Stimulated activated CD4-positive, alpha-beta T cell treated with anti-CD3 and anti-CD28 coated beads, Interleukin-15, amount 100 ng/mL, for 48 hours (primary cell): ENCODE measurements around the gene PPP1R15B.

Experiments used
- DNase-seq, 2 donors: peaks; one replicate each; pipeline ENCODE4 v3.0.0-alpha.2; 2020; ENCODE audit warnings: low read depth in 2 of 2

The PPP1R15B gene

DNA sequence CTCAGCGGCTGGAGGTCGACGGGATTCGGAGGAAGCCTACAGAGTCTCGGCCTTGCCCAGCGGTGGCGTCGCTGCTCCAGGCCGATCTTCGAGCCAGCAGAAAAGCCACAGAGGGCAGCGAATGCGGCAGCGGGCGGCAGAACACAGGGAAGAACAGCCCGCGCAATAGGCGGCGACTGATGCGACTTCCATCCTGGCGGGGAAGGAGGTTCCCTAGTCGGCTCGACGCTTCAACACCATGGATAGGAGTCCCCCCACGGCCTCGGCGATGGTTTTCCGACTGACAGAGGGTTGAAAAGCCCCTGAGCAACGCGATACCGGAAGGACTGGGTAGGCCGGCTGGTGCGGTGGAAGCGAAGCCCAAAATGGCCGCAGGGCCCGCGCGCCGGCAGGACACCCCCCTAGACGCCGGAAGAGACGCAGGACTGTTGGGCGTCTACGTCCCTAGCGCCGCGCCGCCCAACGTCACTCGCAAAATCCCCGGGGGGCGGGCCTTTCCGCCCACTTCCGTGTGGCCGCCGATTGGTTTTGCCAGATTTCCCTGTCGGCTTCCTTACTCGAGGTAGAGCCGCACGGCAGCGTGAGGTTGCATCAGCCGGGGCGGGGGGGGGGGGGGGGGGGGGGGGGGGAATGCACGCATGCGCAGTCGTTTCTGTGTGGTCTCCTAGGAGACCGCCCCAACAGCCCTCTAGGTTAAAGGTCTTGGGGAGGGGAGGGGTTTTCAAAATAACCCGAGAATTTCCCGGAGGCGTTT lies at the start of gene PPP1R15B:
TSS of gene PPP1R15B (minus strand) at position 367 of the 754 bp plus-strand sequence. CDS start 406 bp downstream, outside the sequence.
- DNase-seq, result peak; percentile 94 to 95

DNA sequence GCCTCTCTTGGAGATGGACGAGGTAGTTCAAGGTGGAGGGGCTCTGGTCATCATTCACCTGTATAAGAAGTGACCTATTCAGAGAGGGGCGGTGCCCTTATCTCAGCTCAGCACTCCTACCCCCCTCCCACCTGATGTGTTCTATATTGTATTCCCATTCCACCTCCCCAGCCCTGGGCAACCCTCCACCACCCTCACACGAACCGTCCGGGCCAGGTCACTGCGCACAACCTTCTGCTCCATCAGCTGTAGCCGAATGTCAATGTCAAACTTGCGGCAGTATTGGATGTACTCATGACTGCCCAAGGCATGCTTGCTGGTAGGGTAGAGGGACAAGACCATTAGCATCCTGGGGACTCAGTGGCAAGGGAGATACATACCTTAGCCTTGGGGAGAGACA lies 48.7 kb upstream of the PPP1R15B start:
- DNase-seq, result no peak

DNA sequence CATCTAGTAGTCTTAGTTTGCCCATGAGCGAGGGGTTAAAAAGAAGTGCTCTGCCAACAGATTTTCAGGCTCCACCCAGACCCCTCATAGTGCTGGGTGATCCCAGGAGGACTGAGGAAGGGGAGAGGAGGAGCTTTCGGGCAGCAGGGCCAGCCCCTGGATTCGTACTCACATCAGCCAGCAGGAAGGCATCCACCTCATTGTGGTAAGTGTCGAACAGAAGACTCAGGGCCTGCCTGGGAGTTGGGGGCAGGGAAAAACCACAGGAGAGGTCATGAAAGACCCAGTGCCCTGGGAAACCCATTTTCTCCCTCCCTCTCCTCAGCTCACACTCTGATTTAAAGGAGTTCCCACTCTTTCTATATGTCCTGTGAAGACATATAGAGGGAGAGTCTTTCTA lies 48.1 kb upstream of the PPP1R15B start:
- DNase-seq, result no peak

DNA sequence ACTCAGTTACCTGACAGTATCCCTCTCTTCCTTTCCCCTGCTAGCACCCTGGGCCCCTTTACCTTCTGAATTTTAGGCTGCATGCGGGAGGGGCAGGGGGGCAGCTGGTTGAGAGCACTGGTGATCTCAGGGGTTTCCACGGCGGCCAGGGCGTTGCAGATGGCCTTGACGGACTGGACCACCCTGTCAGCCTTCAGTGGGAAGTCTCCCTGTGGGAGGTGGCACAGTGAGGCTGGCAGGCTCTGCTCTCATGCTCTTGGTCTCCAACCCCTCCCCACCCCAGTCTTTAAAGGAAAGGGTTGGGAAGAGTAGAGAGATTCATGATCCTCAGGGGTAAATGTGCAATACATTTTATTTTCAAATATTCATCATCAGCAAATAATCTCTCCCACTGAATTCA lies 46.0 kb upstream of the PPP1R15B start:
- DNase-seq, result no peak

DNA sequence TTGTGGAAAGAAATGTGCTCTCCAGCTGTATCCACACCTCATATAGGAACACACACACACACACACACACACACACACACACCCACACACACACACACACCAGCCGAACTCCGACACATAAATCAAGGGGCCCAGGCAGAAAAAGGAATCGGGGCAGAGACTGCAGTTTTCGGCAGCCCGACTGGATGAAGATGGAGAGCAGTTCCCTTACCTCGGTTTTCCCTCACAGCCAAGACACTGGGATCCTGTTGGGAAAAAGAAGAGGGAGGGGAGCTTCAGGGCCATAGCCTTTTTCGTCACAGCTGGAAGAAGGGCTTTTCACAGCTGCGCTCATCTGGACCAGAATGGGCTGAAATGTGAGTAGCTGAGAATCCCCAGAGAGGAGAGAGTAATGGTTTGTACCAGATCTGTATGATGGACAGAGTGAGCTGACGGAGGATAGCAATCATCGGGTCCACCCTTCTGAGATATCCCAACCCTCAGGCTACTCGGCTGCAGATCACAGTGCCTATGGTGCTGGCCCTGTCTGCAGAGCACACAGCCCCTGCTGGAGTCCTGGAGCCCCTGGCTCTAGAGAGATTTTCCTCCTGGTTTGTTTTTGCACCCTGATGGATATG lies 45.3 kb upstream of the PPP1R15B start:
- DNase-seq, result no peak

DNA sequence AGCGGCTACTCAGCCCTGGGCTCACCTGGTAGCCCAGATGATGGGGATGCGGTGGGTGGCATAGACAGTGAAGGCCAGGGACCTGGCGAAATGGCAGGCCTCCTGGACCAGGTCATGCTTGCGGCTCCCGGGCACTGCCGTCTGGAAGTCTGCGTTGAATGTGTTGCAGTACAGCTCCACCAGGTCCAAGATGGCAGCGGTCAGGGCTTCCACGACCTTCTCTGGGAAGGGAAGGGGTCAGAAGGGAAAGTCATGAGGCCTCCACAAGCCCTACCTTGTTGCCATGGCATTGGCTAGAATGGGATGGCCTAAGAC lies 44.2 kb upstream of the PPP1R15B start:
- no peak for DNase-seq

DNA sequence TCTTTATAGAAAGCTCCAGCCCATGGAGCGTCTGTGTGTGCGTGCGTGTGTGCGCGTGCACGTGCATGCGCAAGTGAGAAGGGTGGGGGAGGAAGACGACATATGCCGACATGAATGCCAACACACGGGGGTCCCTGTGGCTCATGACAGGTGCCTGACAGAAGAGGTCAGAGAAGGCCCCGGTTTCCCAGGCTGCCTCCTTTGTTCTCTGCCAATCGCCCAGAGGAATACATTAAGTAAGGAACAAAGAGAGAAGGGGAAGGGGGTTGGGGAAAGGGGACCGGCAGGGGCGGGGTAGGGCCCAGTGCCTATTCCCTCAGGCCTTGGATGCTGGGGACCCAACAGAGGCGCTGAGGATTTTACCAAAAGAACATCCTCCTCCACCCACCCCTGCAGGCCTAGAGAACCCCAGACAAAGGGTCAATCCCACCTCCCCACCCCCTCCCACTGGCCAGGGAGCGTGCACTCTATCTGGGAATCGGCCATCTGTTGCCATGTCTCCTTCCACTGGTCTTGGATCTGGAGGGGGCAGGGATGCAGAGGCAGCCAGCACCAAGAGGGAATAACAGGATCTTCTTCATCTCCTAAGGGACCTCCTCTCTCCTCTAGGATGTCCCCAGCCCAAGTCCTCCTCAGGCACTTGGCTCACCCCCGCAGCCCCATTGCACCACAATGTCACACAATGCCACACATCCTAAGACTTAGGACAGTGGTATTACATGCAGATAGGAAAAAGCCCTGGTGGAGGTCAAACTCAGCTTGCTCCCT lies 43.6 kb upstream of the PPP1R15B start:
- no peak for DNase-seq

DNA sequence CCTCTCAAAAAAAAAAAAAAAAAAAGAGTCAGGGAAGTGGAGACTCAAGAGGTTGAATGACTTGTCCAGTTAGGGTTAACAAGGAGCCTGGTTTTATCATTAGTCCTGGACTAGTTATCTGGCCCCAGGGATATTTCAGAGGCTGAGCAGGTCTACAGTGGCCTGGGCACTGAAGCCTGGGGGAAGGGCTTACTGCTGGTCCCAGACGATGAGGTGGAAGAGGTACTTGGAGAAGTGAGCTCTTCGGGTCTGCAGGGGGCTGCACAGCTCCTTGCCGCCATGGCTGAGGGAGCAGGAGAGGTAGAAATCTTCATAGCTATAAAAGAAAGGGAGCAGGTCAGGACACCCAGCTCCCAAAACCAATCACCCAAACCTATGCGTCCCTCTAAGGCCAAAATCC lies 42.9 kb upstream of the PPP1R15B start:
- no peak for DNase-seq

DNA sequence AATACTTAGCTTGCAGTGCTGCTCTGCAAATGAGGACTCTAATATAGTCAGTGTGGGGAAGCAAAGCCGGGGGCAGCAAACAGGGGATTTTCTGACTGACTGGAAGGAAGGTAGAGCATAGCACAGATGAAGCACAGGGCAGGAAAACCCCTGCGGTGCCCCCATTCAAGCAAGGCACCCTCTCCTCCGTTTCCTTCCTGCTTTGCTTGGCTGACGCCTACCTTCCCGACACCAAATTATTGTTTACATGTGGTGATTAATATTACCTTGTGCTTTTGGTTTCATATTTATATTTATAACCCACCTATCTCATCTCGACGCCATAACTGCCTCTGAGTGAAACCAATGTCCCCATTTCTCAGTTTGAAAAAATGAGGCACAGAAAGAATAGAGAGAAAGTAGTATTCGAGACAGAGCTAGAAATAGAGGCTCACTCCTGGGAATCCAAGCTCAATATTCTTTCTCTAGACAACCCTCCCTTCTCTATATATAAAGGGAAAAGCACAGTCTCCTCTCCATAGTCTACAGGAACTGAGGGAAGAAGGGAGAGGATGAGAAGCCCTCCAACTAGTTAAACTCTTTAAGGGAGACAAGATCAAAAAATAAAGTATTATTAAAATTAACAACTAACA lies 41.6 kb upstream of the PPP1R15B start:
- DNase-seq, result peak; percentile 30 to 55

DNA sequence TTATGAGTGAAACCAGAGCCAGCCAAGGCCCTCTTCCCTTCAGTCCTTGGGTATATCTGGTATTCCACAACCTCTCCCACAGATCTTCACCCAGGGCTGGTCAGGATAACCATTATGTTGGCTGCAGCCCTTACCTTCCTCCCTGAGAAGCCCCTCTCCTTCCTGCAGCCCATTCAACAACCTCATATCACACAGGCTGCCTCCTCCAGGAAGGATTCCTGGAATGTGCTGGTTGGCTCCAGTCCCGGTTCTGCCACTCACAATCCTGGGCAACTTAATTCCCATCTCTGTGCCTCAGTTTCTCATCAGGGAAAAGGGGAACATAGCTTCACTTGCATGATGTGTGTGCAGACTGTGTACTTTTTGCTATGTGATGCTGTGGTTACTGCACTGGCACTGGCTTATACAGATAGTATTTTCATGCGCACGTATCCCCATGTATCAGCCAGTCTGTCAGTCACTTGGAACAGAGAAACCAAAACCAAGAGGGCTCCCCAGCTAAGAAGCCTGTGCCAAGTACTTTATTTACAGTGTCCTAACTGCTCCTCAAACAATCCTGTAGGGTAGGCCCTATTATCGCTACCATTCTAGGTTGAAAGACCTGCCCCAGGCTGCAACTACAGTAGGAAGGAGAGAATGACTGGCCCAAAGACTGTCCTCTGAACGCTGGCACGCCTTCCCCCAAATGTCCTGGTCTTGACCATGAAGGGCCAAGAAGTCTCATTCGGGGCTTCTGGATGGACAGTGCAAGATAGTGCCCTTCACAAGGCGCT lies 39.9 kb upstream of the PPP1R15B start:
- DNase-seq, result no peak

DNA sequence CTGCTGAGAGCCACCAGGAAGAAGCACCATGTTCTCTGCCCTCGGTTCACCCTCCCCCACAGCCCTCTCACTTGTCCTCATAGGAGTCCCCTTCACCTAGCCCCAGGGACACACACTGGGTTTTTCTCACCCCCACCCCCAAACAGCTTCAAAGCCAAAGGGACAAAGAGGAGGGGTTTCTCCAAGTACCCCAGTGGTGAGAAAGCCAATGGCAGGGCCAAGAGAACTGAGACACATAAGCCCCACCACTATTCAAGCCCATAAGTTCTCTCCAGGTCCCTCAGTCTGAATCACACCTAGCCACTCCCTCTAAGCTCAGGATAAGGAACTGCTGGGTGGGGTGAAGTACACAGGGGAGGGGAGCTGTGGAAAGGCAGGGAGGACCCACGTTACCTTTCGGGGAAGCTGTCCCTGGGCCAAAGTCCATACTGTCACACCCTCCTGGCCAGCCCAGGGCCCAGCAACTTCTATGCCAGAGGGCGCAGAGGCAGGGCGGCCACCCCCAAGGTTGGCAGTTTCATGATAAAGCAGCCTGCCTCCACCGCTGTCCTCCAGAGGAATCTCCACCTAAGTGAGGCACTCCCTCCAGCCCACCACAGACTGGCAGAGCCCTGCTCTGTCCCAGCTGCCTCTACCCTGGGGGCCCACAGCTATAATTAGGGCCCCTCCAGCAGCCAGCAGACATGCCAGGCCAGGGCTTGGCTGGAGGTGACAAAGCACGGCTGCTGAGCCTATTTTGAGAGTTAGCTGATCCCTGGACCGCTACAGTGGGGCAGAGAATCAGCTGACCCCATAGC lies 39.0 kb upstream of the PPP1R15B start:
- no peak for DNase-seq

DNA sequence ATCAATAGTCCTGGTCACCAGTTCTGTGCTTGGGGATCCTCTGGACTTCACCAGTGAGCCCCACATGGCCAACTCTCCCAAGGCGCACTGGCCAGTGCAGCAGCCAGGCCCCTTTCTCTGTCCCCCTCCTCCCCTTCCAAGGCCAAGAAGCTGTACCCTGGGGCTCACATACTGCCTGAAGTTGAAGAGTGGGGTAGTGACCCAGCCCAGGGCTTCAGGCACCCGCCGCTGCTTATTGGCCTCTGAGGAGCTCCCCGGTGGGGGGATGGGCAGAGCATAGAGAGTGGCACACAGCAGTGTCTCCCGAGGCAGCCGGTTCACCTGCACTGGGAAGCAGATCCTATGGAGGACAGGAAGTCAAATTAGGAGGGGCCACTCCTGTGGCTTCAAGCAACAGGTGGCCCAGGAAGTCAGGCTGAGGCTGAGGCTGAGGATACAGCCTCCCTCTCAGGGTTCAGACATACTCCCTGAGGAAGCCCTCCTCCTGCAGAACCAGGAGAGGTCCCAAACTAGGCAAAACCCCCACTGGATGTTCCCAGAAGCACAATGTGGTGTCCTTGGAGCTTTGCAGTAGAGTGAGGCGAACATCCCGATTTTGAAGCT lies 38.2 kb upstream of the PPP1R15B start:
- DNase-seq, result no peak

DNA sequence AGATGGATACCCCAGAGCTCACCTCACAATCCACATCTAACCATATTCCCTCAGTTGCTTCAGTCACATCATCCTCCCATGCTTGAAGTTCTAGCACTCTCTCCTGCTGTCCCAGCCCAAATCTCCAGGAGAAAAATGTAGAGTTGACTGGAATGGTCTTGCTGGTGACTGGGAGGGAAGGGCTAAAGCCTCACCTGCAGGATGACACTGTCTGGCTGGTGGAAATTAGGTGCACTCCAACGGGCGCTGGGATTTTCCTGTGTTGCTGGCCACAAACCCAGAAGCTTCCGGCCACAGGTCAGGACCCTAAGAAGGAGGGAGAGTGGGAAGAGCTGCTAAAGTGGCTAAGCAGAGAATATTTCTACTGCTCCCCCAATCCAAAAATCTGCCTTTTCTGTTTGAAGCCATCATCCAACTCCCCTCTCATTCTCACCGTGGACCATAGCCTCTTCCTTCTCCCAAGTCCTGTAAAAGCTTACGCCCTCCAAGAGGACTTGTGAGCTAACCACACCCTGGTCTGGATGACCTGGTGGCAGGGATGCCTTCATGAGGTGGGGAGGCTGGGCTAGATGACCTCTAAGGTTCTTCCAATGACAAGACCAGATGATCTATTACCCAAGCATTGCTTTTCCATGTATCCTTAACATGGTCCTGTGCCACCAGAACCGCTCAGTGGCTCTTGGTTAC lies 37.5 kb upstream of the PPP1R15B start:
- no peak for DNase-seq

DNA sequence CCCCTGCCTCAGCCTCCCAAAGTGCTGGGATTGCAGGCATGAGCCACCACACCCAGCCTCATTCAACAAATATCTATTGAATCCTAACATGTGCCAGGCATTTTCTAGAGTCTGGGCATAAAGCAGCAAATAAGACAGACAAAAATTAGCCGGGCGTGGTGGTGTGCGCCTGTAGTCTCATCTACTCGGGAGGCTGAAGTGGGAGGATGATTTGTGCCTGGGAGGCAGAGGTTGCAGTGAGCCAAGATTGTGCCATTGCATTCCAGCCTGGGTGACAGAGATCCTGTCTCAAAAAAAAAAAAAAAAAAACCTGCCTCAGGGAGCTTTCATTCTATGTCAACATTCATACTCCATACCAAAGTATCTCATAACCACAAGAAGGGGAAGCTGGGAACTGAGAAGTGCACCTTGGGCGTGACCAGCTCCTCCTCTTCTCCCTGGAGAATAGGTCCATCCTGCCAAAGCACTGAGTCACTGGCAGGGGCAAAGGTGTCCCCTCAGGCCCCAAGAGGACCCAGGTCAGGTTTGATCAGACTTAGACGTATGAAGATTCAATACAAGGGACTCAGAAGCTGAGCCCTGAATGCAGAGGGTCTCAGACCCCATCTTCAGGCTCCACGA lies 36.8 kb upstream of the PPP1R15B start:
- DNase-seq, result no peak

DNA sequence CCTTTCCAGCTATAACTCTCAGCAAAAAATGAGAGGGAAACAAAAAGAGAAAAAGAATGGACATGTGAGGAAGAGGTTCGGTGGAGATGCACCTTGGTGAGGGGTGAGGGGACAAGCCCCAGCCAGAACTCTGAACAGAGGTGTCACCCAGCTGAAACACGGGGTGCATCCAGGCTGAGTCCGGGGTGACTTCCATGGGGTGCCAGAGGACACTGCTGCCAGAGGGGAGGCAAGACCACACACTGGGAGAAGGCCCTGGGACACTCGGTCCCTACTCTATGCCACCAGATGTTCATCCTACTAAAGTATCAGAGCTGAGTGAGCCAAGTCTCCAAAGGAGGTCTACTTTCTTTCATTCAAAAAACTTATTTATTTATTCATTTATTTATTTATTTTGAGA lies 36.1 kb upstream of the PPP1R15B start:
- no peak for DNase-seq

DNA sequence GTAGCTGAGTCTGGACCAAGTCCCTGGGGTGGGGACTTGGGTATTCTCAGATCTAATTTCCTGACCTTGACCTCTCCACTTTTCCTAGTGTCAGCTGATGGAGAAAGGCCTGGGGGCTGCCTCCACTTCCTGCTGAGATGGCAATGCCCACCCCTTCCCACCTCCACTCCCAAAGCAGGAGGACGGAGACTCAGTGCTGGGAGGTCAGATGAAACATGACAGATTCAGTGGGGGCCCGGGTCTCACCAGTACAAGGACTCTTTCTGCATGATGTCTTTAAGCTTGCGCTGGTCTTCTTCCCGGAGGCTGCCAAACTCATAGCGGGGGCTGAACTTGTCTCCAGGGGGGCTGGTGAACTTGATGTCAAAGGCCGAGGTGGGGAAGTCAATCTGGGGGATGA lies 35.6 kb upstream of the PPP1R15B start:
- no peak for DNase-seq

DNA sequence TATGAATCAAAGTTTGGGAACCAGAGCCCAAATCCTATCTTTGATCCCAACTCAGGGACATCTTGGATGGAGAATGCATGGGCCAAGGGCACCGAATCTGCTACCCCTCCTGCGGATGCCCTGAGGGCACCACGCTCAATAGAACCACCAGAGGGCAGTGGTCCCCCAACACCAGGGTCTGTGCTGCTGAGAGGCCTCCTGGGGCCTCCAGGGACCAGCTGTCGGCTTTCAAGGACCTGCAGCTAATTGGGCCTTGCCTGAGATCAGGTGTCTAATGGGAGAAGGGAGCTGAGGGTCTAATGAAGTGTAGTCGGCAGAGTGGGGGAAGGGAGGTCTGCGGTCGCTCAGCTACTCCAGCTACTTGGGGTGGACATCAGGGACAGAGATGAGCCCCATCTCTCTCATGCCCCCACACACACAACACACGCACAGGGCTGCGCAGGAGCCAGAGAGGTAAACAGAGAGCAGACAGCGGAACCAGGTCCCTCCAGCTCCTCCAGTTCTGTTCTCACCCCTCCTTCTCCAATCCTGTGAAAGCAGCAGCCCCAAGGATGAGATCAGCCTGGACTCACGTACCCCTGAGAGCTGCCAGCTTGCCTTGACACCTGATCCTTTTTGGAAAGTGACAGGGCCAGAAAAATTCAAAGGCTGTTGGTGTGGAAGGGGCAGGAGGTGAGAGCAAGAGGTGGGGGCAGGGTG lies 34.9 kb upstream of the PPP1R15B start:
- DNase-seq, result peak; percentile 49 to 67

DNA sequence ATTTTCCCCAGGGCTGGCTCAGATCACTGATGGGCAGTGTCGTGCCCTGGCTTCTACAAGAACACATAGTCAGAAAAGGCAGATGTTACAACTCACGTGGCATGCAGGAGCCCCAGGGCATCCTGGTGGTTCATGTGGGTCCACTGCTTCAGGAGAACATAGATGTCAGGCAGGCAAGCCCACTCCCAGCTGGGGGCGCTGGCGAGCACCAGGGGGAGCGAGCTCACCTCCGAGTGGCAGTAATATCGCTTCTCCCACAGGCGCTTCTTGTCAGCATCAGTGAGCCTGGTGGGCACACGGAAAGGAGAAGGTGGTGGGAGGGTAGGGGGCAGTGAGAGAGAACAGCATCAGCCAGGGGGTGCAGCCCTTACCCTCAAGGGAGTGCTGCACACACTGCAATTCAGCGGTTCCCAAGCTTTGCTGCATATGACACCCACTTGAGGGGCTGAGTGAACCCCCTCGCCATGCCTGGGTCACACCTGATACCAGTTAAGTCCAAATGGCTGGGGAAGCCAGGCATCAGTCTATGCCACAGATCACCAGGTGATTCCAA lies 34.3 kb upstream of the PPP1R15B start:
- DNase-seq, result peak; percentile 32 to 51
